HuH-7.5 (cell line): Measurements from ENCODE around the gene ARHGEF12.

ENCODE experiments used
- DNase-seq: peaks from one replicate; pipeline ENCODE4 v3.0.0; 2011; ENCODE audit warnings: low spot score

The ARHGEF12 gene

DNA sequence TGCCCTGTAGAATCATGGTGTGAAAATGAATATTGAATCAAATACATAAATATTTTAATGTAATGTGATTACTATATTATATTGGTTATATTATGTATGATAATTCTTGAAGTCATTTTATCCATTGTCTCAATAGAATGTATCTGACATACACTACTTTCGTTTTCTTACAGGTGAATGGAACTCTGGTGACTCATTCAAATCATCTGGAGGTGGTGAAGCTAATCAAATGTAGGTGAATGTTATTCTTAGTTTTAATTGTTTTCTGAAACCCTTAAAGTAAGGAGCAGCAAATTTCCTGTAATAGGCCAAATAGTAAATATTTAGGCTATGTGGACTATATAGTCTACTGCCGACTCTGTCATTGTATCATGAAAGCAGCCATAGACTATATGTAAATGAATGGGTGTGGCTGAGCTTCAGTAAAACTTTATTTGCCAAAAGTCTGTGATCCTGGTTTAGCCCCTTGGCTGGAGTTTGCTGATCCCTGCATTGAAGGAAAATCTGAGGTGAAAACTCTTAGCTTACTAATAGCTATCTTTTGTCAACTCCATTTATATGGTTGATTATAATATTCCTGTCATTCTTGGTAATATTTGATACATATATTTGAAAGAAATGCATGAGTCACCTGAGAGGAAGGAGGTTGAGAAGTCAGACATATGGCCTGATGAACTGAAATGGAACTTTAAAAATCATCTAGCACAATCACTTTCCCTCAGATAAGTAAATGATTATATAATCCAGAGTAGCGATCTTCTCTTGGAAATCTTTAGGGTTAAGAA, 88.2 kb downstream of the ARHGEF12 start:
- DNase-seq: no peak

DNA sequence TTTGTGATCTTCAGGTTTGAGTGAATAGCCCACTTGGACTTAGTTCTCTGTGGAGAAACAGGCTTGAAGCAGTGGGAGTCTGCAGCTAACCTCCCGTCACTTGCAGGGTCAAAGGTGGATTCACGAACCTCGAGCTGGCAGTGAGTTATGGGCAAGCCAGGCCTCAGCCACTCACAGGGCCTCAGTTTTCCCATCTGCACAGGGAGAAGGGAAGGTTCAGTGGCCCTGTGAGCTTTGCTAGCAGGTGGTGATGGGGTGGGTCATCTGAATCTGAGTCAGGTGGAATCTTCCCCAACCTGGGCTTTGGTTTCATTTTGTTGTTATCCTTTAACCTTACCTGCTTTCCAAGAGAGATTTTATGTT, 88.7 kb downstream of the ARHGEF12 start:
- DNase-seq: peak; percentile 5

GRCh38 chr11:120425527-120425926, 89.3 kb downstream of the ARHGEF12 start:
- no peak for DNase-seq

DNA sequence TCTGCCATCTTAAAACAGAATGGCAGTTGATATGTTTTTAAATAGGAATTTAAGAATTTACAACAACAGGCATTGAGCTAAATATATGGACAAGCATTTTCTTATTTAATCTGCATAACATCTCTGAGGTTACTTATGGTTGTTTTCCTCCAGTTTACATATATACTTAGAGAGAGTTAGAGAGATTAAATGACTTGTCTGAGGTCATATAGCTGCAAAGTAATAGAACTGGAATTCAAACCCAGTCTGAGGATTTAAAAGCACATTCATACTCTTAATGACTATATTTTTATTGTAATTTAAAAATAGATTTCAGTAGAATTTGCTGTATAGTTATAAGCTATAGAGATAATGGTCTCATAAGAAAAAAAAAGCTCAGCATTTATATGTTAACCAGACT, 93.9 kb downstream of the ARHGEF12 start:
- DNase-seq: no peak

DNA sequence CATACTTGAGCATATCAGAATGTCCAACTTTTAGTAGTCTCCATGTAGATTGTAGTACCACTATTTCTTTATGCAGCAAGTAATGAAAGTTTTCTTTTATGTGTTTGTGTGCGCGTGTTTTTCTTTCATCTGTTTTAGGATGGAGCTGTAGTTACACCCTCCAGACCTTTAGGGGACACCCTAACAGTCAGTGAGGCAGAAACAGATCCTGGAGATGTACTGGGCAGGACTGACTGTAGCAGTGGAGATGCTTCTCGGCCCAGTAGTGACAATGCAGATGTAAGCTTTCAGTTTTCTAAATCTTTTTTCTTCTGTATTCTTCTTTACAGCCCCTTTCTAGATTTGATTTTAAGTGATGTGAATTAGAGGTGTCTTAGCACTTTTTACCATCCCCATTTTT, 95.4 kb downstream of the ARHGEF12 start:
- no peak for DNase-seq

GRCh38 chr11:120432056-120433018, 96.1 kb downstream of the ARHGEF12 start:
- no peak for DNase-seq

GRCh38 chr11:120441592-120441991, 105.4 kb downstream of the ARHGEF12 start:
- DNase-seq: no peak

GRCh38 chr11:120442031-120442430, 105.8 kb downstream of the ARHGEF12 start:
- no peak for DNase-seq

DNA sequence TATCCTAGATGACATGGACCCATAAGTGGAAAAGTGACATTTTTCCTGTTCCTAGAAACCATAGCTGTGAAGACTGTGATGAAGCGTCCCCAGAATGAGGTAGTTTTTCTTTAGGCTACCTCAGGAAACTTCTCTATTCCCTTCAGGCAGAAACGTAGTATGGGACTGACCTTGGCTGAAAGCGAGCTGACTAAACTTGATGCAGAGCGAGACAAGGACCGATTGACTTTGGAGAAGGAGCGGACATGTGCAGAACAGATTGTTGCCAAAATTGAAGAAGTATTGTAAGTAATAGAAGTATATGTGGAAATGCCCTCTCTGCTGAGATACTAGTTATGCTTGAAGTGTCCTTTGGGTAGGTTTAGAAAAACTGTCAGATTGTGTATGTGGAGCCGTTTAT, 110.6 kb downstream of the ARHGEF12 start:
- DNase-seq: no peak

DNA sequence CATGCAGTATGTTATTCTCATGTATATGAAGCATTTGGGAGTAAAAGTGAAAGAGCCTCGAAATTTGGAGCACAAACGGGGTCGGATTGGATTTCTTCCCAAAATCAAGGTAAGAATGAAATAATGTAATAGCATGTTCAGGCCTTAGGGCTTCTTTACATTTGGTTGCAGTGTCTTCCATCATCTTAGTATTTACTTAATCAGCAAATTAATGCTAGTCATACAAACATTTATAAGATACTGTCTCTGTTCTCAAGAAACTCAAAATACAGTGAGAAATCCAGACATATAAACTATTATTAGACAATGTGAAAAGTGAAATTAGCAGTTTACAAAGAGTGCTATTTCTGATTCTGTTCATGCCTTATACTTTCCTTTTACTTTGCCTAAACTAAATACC, 112.0 kb downstream of the ARHGEF12 start:
- DNase-seq: no peak

DNA sequence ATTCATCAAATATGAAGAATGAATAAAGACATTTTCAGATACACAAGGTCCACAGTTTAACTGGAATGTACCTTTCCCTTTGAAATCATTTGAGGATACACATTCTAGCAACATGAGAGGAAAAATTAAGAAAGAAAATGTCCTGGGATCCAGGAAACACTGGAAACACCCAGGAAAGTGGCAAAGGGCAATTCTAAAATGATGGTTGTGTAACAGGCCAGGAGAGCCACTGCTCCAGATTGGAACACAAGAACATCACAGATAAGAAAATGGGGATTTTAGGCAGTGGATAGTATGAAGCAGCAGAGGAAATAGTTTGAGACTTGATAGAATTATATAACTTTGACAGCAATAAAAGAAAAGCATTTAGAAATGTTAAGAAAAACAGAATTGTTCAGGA, 119.3 kb downstream of the ARHGEF12 start:
- no peak for DNase-seq

GRCh38 chr11:120457996-120458395, 121.8 kb downstream of the ARHGEF12 start:
- DNase-seq: no peak

DNA sequence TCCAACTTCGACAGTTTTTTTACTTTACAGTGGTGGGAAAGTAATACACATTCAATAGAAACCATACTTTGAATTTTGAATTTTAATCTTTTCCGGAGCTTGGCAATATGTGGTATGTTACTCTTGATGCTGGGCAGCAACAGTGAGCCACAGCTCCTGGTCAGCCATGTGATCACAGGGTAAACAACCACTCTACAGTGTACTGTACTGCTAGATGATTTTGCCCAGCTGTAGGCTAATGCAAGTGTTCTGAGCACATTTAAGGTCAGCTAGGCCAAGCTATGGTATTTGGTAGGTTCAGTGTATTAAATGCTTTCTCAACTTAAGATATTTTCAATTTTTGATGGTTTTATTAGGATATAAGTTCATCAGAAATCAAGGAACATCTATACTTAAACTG, 126.6 kb downstream of the ARHGEF12 start:
- no peak for DNase-seq

- no peak for DNase-seq
These were observed 129.8 kb downstream of the ARHGEF12 start for GRCh38 chr11:120465921-120466534.

- no peak for DNase-seq
These were observed 131.4 kb downstream of the ARHGEF12 start for GRCh38 chr11:120467627-120468026.

DNA sequence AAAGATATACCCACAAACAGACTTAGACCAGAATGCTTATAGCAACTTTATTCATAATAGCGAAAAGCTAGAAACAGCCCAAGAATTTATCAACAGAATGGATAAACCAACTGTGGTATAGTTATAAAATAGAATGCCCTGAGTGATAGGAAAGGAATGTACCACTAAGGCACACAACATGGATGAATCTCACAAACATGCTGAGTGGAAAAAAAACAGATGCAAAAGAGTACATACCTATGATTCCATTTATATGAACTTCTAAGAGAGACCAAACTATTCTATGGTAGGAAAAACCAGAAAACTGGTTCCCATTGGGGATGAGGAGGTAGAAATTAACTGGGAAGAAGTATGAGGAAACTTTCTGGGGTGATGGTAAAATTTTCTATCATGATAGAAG, 134.9 kb downstream of the ARHGEF12 start:
- no peak for DNase-seq

DNA sequence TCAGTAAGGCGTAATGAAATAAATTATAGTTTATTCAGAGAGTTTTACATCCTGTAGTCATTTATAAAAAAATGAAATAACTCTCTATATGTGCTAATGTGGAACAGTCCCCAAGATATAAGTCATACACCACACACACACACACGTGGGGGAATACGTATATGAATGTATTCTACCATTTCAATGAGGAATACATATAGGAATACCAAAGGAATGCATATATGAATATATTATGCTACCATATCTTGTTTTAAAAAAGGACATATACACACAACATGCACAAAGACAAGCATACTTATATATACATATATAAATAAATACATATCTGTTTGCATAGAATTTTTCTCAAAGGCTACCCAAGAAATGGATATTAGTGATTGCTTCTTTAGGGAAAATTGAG, 135.8 kb downstream of the ARHGEF12 start:
- DNase-seq: no peak

GRCh38 chr11:120473503-120473902, 137.3 kb downstream of the ARHGEF12 start:
- DNase-seq: no peak

DNA sequence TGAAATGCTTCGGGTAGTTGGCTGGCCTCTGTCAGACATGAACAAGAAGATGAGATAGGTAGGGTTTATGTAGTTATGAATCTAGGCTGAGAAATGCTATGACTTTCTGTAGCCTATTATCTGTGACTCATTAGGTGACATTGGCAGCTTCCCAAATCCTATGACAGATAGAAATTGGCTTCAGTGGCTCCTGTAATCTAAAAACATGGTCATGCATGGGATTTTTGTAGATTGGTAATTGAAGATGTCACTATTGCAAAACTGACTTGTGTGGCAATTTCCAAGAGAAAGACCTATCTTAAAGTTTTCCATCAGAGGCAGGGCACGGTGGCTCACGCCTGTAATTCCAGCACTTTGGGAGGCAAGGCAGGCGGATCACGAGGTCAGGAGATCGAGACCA, 145.9 kb downstream of the ARHGEF12 start:
- no peak for DNase-seq

DNA sequence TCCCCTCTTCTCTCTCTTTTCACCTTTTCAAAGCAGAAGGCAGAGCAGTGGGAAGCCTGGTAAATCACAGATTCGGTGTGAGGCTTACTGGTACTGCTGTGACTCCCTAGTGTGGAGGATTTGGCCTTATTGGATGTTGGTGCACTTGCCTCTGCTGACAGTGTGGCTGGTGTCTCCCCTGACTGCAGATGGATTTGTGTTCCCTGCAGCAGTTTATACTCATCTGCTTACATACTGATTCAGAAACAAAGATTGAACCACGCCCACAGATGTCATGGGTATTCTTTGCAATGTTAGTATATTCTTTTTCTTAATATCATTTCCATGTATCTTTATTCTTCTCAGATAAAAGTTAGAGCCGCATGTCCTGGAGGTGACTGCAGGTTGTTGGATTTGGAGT, 148.5 kb downstream of the ARHGEF12 start:
- no peak for DNase-seq

DNA sequence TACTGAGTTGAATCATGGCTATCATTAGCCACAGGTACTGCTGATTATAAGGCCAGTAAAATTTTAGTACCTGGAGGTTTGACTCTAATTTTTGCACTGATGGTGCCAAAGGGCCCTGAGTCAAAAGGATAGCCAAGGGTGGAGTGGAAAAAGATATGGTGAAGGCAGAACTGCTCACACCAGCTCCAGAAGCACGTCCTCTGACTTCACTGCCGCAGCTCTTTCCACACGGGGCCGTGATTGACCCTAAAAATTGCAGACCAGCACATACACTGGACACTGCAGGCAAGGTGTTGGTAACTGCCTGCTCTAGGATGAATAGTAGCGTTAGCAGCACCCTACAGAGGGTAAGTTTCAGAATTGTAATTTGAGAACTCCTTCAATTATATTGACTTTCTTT, 149.9 kb downstream of the ARHGEF12 start:
- no peak for DNase-seq

- DNase-seq: no peak
These were observed 153.6 kb downstream of the ARHGEF12 start for GRCh38 chr11:120489799-120490198.

GRCh38 chr11:120492486-120492885, 156.3 kb downstream of the ARHGEF12 start:
- DNase-seq: no peak
